ENCODE results near the gene CRAT.

The CRAT gene

GRCh38 chr9:129052592-129052991 lies 58.0 kb downstream of the CRAT start:
- Mint-ChIP-seq H3K9me3 (no peaks in the 10 kb centered on the region), H3K27me3 (ENCODE audit: low read depth, poor library complexity) (no peaks in the 10 kb centered on the region), H3K4me1 (no peaks in the 10 kb centered on the region), H3K4me3 (no peak overlapping the region), H3K27ac (no peak overlapping the region), H3K36me3 (ENCODE audit: low read depth) (peaks cover 11% of the 10 kb centered on the region)
- no peak for DNase-seq
- no peak for TF ChIP-seq CTCF (IDR thresholded peaks at IDR 0.05)

Data from nephron progenitor cell (in vitro differentiated cells).